OCI-LY1 (cell line): Measurements from ENCODE around the gene ZNF407.

Experiments
- EZH2 ChIP-seq: fragments of 200-600 bp; sonication (generic), shearing (Covaris generic); IDR thresholded peaks from 2 replicates; pipeline ENCODE4 v1.8.0; 2017; ENCODE audit warnings: borderline replicate concordance, mixed run types, mild to moderate bottlenecking, antibody characterized with exemption, low read length, moderate library complexity, mixed read lengths
- TF ChIP-seq, protein P1 (sequence below): fragments of 200-600 bp; sonication (generic), shearing (Covaris generic); IDR thresholded peaks from 2 replicates; pipeline ENCODE4 v1.5.1; 2017; ENCODE audit warnings: mild to moderate bottlenecking, antibody characterized with exemption, low read length, moderate library complexity, mixed read lengths

DNA sequence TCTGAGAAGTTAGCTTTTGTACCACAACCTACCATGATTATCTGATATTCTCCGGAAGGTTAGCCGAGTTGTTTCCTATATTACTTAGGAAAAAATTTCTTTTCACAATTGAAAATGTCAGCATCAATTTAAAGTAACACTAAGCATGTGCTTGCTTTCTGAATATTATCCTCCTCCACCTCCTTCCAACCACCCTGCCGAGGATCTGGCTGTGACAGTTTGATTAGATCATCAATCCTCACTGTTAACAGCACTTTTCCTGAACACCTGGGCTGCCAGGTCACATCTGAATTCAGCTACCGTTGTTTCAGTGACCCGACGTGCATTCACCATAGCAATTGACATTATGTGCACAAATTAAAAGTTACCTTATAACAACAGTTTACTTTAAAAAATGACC is 207.0 kb downstream of the ZNF407 start:
- TF ChIP-seq, protein P1, sequence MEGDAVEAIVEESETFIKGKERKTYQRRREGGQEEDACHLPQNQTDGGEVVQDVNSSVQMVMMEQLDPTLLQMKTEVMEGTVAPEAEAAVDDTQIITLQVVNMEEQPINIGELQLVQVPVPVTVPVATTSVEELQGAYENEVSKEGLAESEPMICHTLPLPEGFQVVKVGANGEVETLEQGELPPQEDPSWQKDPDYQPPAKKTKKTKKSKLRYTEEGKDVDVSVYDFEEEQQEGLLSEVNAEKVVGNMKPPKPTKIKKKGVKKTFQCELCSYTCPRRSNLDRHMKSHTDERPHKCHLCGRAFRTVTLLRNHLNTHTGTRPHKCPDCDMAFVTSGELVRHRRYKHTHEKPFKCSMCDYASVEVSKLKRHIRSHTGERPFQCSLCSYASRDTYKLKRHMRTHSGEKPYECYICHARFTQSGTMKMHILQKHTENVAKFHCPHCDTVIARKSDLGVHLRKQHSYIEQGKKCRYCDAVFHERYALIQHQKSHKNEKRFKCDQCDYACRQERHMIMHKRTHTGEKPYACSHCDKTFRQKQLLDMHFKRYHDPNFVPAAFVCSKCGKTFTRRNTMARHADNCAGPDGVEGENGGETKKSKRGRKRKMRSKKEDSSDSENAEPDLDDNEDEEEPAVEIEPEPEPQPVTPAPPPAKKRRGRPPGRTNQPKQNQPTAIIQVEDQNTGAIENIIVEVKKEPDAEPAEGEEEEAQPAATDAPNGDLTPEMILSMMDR: no peak
- TF ChIP-seq EZH2: no peak
